AG09309 (cell line): ENCODE results near the gene RAB35.

ENCODE experiments used
- DNase-seq: peaks from one replicate; pipeline ENCODE4 v3.0.0-alpha.2; 2010; ENCODE audit warnings: low read depth
- H3K4me3 ChIP-seq: 2 replicates; pipeline ENCODE4 v1.5.1; 2011; ENCODE audit warnings: mild to moderate bottlenecking, low read depth, low read length, moderate library complexity; ENCODE audit not compliant: control insufficient read depth
- CTCF ChIP-seq: IDR thresholded peaks from 2 replicates; pipeline ENCODE4 v1.5.1; 2011; ENCODE audit warnings: mild to moderate bottlenecking, low read depth, low read length, inconsistent platforms; ENCODE audit not compliant: insufficient read depth, control insufficient read depth; ENCODE audit errors: missing control alignments

The RAB35 gene

GRCh38 chr12:120081641-120082040 lies 34.9 kb downstream of the RAB35 start:
- no peak overlapping the region for H3K4me3 ChIP-seq
- no peak for TF ChIP-seq CTCF
- no peak for DNase-seq

GRCh38 chr12:120079411-120080400 lies 36.8 kb downstream of the RAB35 start:
- no peak overlapping the region for H3K4me3 ChIP-seq
- no peak for DNase-seq
- no peak for TF ChIP-seq CTCF

GRCh38 chr12:120078868-120079267 lies 37.7 kb downstream of the RAB35 start:
- no peak for DNase-seq
- H3K4me3 ChIP-seq: no peak overlapping the region
- no peak for TF ChIP-seq CTCF

GRCh38 chr12:120077260-120077659 lies 39.3 kb downstream of the RAB35 start:
- no peak overlapping the region for H3K4me3 ChIP-seq
- DNase-seq: no peak
- no peak for TF ChIP-seq CTCF

GRCh38 chr12:120076651-120077050 lies 39.9 kb downstream of the RAB35 start:
- no peak for TF ChIP-seq CTCF
- H3K4me3 ChIP-seq: no peak overlapping the region
- DNase-seq: no peak

GRCh38 chr12:120075034-120075616 lies 41.4 kb downstream of the RAB35 start:
- no peak overlapping the region for H3K4me3 ChIP-seq
- no peak for DNase-seq
- TF ChIP-seq CTCF: no peak
